Activated CD4-positive, alpha-beta T cell treated with anti-CD3 and anti-CD28 coated beads for 1 hour (primary cell): ENCODE data around the gene FUT8.

ENCODE experiments used
- DNase-seq: peaks from one replicate; pipeline ENCODE4 v3.0.0-alpha.2; 2020

Gene FUT8

DNA sequence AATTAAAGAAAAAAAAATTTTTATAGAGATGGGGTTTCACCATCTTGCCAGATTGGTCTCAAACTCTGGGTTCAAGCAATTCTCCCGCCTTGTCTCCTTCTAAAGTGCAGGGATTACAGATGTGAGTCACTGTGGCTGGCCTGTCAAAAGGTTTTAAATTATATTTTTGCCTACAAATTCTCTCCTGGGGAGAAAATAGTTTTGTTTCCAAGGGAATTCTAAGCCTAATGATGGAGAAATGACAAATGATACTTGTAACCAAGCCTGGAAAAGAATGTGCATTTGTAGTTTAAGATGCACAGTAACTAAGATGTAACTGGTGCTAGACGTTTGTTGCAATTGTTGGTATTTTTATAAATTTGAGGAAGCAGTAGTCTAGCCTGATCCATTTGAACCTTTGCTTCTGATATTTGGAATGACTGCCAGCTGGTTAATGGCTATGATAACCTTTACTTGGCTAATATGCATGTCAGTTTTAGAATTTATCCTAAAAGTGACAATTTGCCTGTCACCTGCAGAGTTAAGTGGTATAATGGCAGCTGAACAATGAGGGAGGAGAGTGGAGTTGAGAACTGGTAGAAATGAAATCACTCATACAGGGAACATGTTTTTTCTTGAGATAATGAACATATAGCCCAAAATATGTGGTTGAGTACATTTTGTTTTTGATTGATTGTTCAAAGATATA lies 148.0 kb downstream of the FUT8 start:
- no peak for DNase-seq

DNA sequence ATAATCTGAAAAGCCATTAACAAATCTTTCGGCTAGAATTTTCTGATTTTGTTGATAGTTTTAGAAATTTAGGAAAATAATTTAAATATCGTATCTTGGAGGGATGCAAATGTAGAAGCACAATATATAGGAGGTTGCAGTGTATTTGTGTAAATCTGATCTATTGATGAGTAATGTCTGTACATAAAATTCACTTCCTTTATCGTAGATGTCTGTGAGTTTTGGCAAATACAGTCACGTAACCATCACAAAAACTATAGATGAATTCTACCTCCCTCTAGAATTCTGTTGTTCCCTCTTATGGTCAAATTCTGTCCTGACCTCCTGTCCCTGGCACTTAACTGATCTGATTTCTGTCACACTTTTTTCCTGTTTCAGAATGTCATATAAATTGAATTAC lies 151.8 kb downstream of the FUT8 start:
- no peak for DNase-seq

- DNase-seq, result no peak
These were observed 153.4 kb downstream of the FUT8 start for GRCh38 chr14:65565948-65566347.

DNA sequence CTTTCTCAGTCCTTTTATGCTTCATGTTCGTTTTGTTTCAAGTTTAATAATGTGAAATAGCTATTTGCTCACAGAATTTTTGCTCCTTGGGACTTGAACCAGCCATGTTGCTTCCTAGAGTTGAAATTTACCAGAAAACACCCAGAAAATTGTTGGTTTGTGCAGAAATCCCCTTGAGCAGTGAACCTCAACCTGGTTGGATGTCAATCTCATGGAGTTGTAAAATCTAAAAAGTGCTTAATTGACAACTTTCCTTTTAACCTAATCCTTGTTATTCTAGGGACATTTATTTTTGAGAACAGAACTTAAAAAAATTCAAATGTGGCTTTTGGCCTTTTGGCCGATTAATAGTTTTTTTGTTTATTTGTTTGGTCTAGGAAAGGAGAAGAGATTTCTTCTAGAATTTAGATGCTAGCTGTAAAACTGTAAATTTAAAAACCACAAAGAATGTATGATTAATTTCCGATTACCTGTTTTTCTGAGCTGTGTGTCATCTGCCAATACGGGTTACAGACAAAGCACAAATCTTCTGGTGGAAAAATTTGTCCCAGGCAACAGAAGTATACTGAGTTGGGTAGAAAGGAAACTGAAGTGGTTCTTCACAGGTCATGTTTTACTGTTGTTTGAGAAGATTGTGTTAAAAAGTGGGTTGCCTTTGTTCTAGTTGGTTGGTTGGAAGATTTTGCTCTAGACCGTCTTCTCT lies 154.4 kb downstream of the FUT8 start:
- no peak for DNase-seq

- no peak for DNase-seq
These were observed 162.1 kb downstream of the FUT8 start for GRCh38 chr14:65574611-65575010.

DNA sequence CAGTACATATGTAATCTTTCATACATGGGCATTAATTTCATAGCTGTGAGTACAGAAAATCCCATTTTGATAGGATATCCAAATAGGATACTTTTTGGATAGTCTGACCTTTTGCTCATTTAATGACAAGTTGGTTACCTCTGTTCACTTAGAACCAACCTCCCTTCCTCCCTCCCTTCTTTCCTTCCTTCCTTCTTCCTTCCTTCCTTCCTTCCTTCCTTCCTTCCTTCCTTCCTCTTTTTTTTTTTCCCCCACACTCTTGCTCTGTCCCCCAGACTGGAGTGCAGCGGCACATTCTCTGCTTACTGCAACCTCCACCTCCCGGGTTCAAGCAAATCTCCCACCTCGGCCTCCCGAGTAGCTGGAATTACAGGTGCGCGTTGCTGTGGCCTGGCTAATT lies 162.9 kb downstream of the FUT8 start:
- DNase-seq, result no peak

DNA sequence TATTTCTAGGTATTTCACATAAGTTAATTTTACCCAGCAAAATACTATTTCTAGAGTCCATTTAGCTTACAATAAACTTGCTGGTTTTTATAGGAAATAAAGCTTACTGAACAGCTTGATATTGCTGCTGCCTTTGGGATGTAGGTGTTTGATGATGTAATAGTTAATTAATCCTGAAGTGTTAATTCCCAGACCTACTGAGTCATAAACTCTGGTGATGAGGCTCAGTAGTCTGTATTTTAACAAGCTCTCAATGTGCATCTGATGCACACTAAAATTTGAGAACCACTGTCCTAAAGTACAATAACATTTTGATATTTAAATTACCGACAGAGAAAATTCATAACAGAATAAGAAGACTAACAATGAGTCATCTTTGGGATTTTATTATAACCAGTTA lies 168.4 kb downstream of the FUT8 start:
- no peak for DNase-seq

DNA sequence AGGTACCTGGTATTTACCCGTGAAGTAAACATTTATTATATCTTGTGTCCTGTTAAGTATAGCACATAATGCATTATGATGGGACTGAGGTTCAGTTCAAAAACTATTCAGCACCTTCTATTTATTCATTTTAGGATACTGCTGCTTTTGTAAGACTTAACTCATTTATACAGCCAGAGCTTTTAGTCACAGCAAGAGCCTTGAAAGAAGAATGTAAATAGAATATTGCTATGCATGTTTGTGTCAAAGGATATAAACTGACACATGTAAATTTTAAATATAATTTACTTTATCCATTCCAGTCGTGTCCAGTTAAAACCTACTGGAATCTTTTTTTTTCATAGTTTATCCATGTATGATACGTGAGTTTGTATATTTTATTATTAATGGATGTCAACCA lies 168.8 kb downstream of the FUT8 start:
- DNase-seq, result no peak

DNA sequence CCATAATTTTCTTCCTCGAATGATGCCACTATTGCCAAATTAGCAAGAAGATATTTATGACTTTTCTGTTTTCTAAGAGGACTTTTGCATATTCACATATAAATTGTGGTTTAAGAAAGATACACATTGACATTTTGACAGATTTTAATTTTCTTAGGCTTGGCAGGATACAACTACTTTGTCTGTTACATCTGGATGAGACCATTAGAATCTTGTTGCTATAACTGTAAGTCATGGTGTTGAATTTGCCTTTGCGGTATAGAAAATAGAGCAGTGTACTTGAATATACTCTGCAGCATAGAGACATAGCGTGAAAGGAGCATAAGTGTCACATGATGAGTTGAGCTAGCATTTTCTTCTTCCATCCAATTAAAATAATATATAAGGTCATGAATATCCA lies 169.3 kb downstream of the FUT8 start:
- DNase-seq, result no peak

DNA sequence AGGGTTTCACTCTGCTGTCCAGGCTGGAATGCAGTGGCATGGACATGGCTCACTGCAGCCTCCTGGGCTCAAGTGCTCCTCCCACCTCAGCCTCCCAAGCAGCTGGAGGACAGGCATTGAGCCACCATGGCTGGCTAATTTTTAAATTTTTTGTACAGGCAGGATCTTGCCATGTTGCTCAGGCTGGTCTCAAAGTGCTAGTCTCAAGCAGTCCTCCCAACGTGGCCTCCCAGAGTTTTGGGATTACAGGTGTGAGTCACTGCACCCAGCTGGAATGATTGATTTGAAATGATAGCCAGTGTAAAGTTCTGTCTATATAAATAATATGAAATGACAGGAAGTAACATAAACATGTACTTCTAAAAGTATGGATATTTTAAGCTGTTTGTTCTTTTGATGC lies 172.7 kb downstream of the FUT8 start:
- no peak for DNase-seq

GRCh38 chr14:65588426-65589140 lies 176.1 kb downstream of the FUT8 start:
- DNase-seq, result no peak

DNA sequence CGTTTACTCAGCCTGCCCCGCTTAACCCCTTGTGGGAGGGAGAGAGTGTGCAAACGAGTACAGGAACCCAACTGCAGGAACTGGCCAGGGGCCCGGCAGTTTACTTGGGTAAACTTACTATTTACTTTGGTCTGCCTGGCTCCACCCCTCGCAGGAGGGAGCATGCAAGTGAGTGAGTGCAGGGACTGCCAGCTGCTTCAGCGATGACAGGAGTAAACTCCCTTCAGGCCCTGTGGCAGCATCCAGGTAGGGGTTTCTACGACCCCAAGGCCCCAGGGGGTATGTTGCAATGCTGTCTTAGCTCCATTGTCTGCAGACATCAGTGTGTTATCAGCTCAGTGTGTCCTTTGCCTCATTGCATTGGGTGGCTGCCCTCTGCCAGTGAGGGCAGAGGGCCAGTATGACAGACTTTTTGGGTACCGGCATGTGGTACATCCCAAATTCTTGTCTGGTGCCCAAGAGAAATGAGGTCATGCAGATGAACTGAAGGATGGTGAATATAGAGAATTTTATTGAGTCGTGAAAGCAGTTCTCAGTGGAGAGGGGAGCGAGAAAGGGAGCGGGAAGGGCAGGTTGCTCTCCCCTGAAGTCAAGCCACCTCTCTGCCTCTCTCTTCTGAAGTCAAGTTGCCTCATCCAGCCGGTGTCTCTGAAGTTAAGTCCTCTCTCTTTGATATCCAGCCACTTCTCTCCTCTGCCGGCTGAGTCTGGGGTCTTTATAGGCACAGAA lies 181.8 kb downstream of the FUT8 start:
- no peak for DNase-seq

GRCh38 chr14:65594882-65595237 lies 182.3 kb downstream of the FUT8 start:
- no peak for DNase-seq

DNA sequence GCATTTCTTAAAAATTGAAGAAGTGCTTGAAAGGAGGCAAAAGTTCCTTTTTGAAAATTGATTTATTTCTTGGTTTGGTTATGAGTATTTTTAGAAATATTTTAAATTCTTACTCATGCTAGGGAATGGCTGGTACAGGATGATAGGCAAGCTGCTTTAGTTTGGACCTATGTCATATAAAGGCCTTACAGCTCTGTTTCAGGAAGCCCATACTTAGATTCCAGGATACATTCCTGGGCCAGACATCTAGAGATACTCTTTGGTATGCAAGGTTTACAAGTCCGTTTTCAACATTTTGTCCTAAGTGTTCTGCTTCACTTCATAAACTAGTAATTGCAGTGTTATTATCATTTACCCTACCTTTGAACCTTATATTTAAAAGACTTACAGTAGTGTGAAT lies 186.8 kb downstream of the FUT8 start:
- no peak for DNase-seq

DNA sequence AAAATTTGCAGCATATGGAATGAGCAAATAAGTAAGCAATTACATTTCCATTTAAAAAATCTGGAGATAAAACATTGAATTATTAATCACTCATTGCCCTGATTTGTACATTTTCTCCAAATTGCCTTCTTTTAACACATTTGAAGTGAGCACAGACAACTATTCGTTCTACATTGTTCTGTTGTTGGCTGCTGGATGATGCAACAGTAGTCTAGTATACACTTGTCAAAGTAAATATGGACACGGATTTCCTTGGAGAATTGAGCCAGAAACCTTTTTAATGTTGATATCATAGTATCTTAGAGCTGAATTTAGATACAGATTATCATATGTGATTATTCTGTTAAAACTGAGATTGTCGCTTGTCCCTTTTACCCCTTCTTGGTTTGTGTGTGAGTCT lies 188.2 kb downstream of the FUT8 start:
- no peak for DNase-seq

DNA sequence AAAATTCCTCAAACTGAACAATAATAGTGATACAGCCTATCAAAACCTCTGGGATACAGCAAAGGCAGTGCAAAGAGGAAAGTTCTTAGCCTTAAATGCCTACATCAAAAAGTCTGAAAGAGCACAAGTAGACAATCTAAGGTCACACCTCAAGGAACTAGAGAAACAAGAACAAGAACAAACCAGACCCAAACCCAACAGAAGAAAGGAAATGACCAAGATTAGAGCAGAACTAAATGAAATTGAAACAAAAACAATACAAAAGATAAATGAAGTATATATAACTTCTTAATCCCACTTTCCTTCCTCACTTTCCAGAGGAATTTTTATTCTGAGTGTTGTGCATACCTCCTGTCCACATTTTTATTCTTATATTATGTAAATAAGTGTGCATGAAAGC lies 192.0 kb downstream of the FUT8 start:
- no peak for DNase-seq

DNA sequence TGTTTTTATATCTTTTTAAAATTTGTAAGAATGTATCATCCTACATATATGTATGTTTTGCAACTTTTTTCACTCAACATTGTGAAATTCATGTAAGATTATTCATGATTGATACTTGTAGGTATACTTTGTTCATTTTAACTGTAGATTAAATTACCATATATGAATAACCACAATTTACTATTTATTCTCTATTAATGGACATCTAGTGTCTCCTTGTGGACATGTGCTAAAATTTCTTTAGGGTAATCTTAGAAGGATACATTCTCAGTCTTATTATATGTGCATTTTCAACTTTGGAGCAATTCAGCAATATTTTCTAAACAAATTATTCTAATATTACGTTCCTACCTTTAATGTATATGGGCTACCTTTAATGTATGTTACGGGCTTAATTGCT lies 192.4 kb downstream of the FUT8 start:
- DNase-seq, result no peak

GRCh38 chr14:65606460-65606859 lies 193.9 kb downstream of the FUT8 start:
- DNase-seq, result no peak

DNA sequence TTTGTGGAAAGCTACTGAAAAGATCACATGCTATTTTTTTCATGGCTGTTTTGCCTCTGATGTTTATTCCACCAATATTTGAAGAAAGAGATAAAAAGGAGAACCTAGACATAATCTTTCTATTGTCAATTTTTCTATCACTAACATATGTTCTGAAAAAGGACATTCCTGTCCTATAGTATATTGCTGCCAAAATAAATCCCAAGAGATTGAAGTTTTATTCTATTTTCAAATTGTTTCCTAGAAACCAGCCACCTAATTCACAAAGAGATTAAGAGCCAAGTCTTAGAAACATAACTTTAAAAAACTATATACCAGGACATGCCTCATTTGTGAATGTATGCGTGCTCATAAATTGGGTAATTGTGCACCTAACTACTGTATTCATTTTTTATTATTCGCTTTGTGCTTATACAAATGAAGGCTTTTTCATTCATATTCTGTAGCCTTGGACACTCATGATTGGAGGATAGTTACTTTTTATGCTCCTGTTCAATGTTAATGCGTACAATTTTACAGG lies 200.7 kb downstream of the FUT8 start:
- no peak for DNase-seq

GRCh38 chr14:65618996-65619395 lies 206.5 kb downstream of the FUT8 start:
- DNase-seq, result no peak

GRCh38 chr14:65620195-65620594 lies 207.7 kb downstream of the FUT8 start:
- DNase-seq, result no peak

DNA sequence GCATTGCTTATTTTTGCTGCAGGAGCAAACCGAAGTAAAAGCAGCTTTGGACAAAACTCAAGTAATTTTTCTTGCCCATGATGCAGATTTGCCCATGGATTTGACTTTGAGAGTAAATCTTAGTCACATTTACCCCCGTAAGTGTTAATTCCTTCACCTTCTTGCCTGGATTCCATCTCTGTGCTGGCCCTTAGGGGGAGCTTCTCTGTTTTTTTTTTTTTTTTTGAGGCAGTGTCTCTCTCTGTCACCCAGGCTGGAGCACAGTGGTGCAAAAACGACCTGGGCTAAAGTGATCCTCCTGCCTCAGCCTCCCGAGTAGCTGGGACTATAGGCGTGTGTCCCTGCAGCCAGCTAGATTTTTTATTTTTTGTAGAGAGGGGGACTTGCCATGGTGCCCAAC lies 210.2 kb downstream of the FUT8 start:
- DNase-seq, result no peak

DNA sequence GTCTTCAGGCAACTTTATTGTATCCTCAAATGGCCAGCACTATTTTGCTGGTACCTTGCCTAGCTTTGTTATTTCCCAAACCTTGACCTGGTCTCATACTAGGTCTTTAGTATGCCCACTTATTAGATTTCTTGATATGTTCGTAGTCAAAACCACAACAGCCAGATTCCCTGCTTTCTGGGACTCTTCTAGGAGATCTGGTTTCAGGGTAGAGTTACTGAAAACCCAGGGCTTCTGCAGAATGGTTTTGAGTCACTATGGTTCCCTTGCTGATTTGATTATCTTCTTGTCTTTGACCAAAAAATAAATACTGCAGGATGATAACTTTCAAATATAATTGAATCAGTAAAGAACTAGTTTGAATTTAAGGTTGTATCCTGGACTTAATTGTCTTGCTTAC lies 211.2 kb downstream of the FUT8 start:
- no peak for DNase-seq
